GM23338 (cell line): Measurements from ENCODE around the gene TGFB1. TPM values are rescaled to one million over a fixed set of nuclear protein-coding genes. Genes with fewer than 3 reads are reported as not detected.

Experiments used
- ATAC-seq: fragments of 200-7000 bp; cut with Tn5 transposase; 3 replicates; pipeline ENCODE4 v1.9.1; 2020
- DNase-seq: peaks from one replicate; pipeline ENCODE4 v3.0.0-alpha.2; 2015; ENCODE audit warnings: low spot score
- H2AFZ ChIP-seq: fragments of 200-600 bp; sonication (generic); 2 replicates; pipeline ENCODE4 v1.8.0; 2016; ENCODE audit warnings: antibody characterized with exemption, mild to moderate bottlenecking, moderate library complexity
- H3F3A ChIP-seq: fragments of 200-600 bp; sonication (generic); replicated peaks from 2 replicates; pipeline ENCODE4 v1.8.0; 2017; ENCODE audit warnings: antibody characterized with exemption, mixed run types, low read depth
- H3K27ac ChIP-seq: fragments of 200-600 bp; sonication (generic); 2 replicates; pipeline ENCODE4 v1.6.1; 2016; ENCODE audit warnings: low read depth
- H3K27me3 ChIP-seq: fragments of 200-600 bp; sonication (generic); 2 replicates; pipeline ENCODE4 v1.8.0; 2016; ENCODE audit warnings: mild to moderate bottlenecking, mixed run types, moderate library complexity; ENCODE audit not compliant: insufficient read depth
- H3K36me3 ChIP-seq: fragments of 200-600 bp; sonication (generic); 2 replicates; pipeline ENCODE4 v1.8.0; 2016; ENCODE audit warnings: mild to moderate bottlenecking; ENCODE audit not compliant: insufficient read depth
- H3K4me1 ChIP-seq: fragments of 200-600 bp; sonication (generic); 2 replicates; pipeline ENCODE4 v1.8.0; 2016; ENCODE audit warnings: mild to moderate bottlenecking, moderate library complexity; ENCODE audit not compliant: insufficient read depth
- H3K4me2 ChIP-seq: fragments of 200-600 bp; sonication (generic); 2 replicates; pipeline ENCODE4 v1.7.1; 2017; ENCODE audit warnings: mixed run types
- H3K4me3 ChIP-seq: fragments of 200-600 bp; sonication (generic); 2 replicates; pipeline ENCODE4 v1.6.1; 2016; ENCODE audit warnings: mixed run types
- H3K79me2 ChIP-seq: fragments of 200-600 bp; sonication (generic); replicated peaks from 2 replicates; pipeline ENCODE4 v1.8.0; 2017; ENCODE audit warnings: mild to moderate bottlenecking; ENCODE audit not compliant: insufficient read depth
- H3K9me2 ChIP-seq: fragments of 200-600 bp; sonication (generic); 2 replicates; pipeline ENCODE4 v1.8.0; 2017; ENCODE audit not compliant: insufficient read depth
- H4K20me1 ChIP-seq: fragments of 200-600 bp; sonication (generic); replicated peaks from 2 replicates; pipeline ENCODE4 v1.8.0; 2017; ENCODE audit warnings: mild to moderate bottlenecking; ENCODE audit not compliant: insufficient read depth
- H3K27ac Mint-ChIP-seq: 2 replicates; pipeline ENCODE4 v1.8.0; 2020; ENCODE audit warnings: inconsistent platforms, mild to moderate bottlenecking, moderate library complexity, mixed read lengths
- H3K27me3 Mint-ChIP-seq: 3 replicates; pipeline ENCODE4 v1.8.0; 2022; ENCODE audit warnings: low read depth, mild to moderate bottlenecking, moderate library complexity, mixed read lengths, inconsistent platforms; ENCODE audit not compliant: insufficient read depth, poor library complexity
- H3K36me3 Mint-ChIP-seq: 3 replicates; pipeline ENCODE4 v1.8.0; 2021; ENCODE audit warnings: low read depth, mild to moderate bottlenecking, inconsistent platforms, moderate library complexity, mixed read lengths
- H3K4me1 Mint-ChIP-seq: 3 replicates; pipeline ENCODE4 v1.8.0; 2020; ENCODE audit warnings: mild to moderate bottlenecking, inconsistent platforms, mixed read lengths
- H3K4me3 Mint-ChIP-seq: 3 replicates; pipeline ENCODE4 v1.8.0; 2021; ENCODE audit warnings: moderate library complexity, mild to moderate bottlenecking, inconsistent platforms, mixed read lengths
- H3K9me3 Mint-ChIP-seq: 3 replicates; pipeline ENCODE4 v1.8.0; 2020; ENCODE audit warnings: moderate library complexity, mild to moderate bottlenecking, inconsistent platforms, mixed read lengths
- CREB1 ChIP-seq: fragments of 250-450 bp; sonication (Bioruptor Pico); IDR thresholded peaks from 2 replicates; pipeline ENCODE4 v1.5.0; 2020; ENCODE audit warnings: low read depth, mild to moderate bottlenecking, moderate library complexity
- CTCF ChIP-seq, 2 experiments: fragments of 200-600 bp in 1 of 2; sonication (generic) in 1 of 2; conservative IDR thresholded peaks; 2 replicates each; pipeline versions ENCODE4 v1.5.1 to v1.6.1; 2016 to 2017; ENCODE audit warnings: antibody characterized with exemption in 2 of 2, low read depth in 2 of 2, mild to moderate bottlenecking in 2 of 2, moderate library complexity in 1 of 2
- EZH2 ChIP-seq: fragments of 200-600 bp; sonication (generic); IDR thresholded peaks from one replicate; pipeline ENCODE4 v1.8.0; 2017; ENCODE audit warnings: antibody characterized with exemption, mild to moderate bottlenecking, low read depth; ENCODE audit not compliant: unreplicated experiment
- EZH2phosphoT487 ChIP-seq: fragments of 200-600 bp; sonication (generic); IDR thresholded peaks from one replicate; pipeline ENCODE4 v1.8.1; 2018; ENCODE audit warnings: antibody characterized with exemption; ENCODE audit not compliant: unreplicated experiment
- JUNB ChIP-seq: IDR thresholded peaks from one replicate; pipeline ENCODE4 v1.6.1; 2016; ENCODE audit warnings: antibody characterized with exemption; ENCODE audit not compliant: unreplicated experiment
- POLR2AphosphoS5 ChIP-seq: IDR thresholded peaks from 2 replicates; pipeline ENCODE4 v1.6.1; 2016; ENCODE audit warnings: antibody characterized with exemption, low read depth
- STAT1 ChIP-seq: IDR thresholded peaks from one replicate; pipeline ENCODE4 v1.6.1; 2016; ENCODE audit warnings: antibody characterized with exemption; ENCODE audit not compliant: unreplicated experiment
- ZNF114 ChIP-seq: fragments of 250-450 bp; sonication (Bioruptor Pico); IDR thresholded peaks from 2 replicates; pipeline ENCODE4 v1.5.0; 2020; ENCODE audit warnings: mild to moderate bottlenecking, moderate library complexity
- ZNF331 ChIP-seq: fragments of 250-450 bp; sonication (Bioruptor Pico); IDR thresholded peaks from 2 replicates; pipeline ENCODE4 v1.5.0; 2020; ENCODE audit warnings: low read depth, mild to moderate bottlenecking, moderate library complexity
- ZNF462 ChIP-seq: fragments of 250-450 bp; sonication (Bioruptor Pico); IDR thresholded peaks from 2 replicates; pipeline ENCODE4 v1.5.0; 2020; ENCODE audit warnings: mild to moderate bottlenecking, moderate library complexity
- polyA plus RNA-seq: library from polyadenylated mRNA; unstranded; fragments of >200 nt; fragmentation: Nextera tagmentation; extraction: Ambion mirVana; gene quantifications from 2 replicates; pipeline ENCODE4 v1.2.1, GENCODE V29; 2016
- total RNA-seq: library from RNA; depleted of rRNA; stranded (reverse); fragments of >200 nt; shearing (Covaris generic); gene quantifications from 2 replicates; pipeline ENCODE4 v1.2.3, GENCODE V29; 2014
- TF ChIP-seq, protein P1 (sequence below): IDR thresholded peaks from 2 replicates; pipeline ENCODE4 v1.6.1; 2016; ENCODE audit warnings: antibody characterized with exemption

The TGFB1 gene
- total and polyA plus RNA-seq, 2 experiments from 2014 or later: 0.99 to 7.9 TPM

DNA sequence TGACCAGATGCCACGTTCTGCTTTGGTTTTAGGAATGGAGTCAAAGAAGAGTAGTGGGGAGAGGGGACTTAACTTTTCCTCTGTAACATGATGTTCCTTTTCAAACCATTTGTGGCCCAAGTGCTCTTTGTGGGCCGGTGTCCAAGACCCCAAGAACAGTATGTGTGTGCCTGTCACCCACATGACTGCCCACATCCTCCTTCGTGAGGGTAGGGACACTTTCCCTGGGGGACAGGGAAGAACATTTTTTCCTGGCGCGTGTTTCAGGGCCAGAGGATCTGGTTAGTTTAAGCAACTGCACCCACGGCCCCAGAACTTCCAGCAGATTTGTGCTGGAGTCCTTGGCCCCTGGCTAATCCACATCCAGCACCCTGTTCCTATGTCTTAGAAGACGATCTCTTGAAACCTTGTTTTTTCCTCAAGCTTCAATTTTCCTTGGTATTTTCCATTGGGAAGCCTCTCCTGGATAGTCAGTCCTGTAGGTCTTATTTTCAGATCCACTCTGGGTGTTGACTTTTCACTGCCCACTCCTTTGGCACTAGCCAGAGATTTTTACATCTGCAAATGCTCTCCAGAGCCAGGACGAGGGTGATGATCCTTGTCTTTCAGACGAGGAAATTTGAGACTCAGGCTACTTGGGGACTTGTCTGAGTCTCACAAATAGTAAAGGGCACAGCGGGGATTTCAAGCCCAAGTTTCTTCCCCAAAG, 54.5 kb downstream of the TGFB1 start:
- Mint-ChIP-seq H3K9me3 (no peaks in the 10 kb centered on the region), H3K4me1 (no peaks in the 10 kb centered on the region), H3K27me3 (peaks cover 4% of the 10 kb centered on the region), H3K27ac (peak overlapping the region; percentile 37; the same call in 1 of the 2 replicates), H3K36me3 (peaks cover 98% of the 10 kb centered on the region), H3K4me3 (no peak overlapping the region)
- no peak overlapping the region for H3K4me3 ChIP-seq
- H3K4me2 ChIP-seq: no peak overlapping the region
- no peaks in the 10 kb centered on the region for H3K27me3 ChIP-seq
- ATAC-seq: no peak
- H2AFZ ChIP-seq: no peak overlapping the region
- H3K79me2 ChIP-seq: 0 out of 2 replicates have a peak, but pooled peaks cover 8% of the 10 kb centered on the region
- H3K36me3 ChIP-seq: peaks cover 88% of the 10 kb centered on the region
- H3K27ac ChIP-seq: peak overlapping the region; percentile 45; the same call in 1 of the 2 replicates
- no peaks in the 10 kb centered on the region for H3K9me2 ChIP-seq
- no peaks in the 10 kb centered on the region for H3K4me1 ChIP-seq
- peaks cover 22% of the 10 kb centered on the region for H3F3A ChIP-seq
- peaks cover 47% of the 10 kb centered on the region for H4K20me1 ChIP-seq
- TF ChIP-seq CTCF (conservative IDR thresholded peaks at IDR 0.05; ENCODE audit: low read depth in 2 of 2): no peak
- TF ChIP-seq ZNF331 (CRISPR knock-in tag): no peak
- TF ChIP-seq EZH2: no peak
- no peak for TF ChIP-seq CREB1 (CRISPR knock-in tag)
- no peak for TF ChIP-seq ZNF114
- TF ChIP-seq JUNB: no peak
- TF ChIP-seq POLR2AphosphoS5: no peak
- TF ChIP-seq EZH2phosphoT487: no peak
- TF ChIP-seq, protein P1, sequence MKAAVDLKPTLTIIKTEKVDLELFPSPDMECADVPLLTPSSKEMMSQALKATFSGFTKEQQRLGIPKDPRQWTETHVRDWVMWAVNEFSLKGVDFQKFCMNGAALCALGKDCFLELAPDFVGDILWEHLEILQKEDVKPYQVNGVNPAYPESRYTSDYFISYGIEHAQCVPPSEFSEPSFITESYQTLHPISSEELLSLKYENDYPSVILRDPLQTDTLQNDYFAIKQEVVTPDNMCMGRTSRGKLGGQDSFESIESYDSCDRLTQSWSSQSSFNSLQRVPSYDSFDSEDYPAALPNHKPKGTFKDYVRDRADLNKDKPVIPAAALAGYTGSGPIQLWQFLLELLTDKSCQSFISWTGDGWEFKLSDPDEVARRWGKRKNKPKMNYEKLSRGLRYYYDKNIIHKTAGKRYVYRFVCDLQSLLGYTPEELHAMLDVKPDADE: no peak
- no peak for TF ChIP-seq STAT1
- no peak for TF ChIP-seq ZNF462 (CRISPR knock-in tag)
- DNase-seq: no peak
